Large intestine (tissue), 3 donors: Measurements from ENCODE around the gene CYP27A1. TPM values are rescaled to one million over a fixed set of nuclear protein-coding genes. Genes with fewer than 3 reads are reported as not detected.
A peak's percentile ranks its signal among the peaks of the same experiment; 100 is the strongest.

ENCODE experiments used
- DNase-seq, 2 donors: peaks; one replicate each; pipeline versions ENCODE4 v3.0.0 to v3.0.0-alpha.2; 2013
- H3K27ac ChIP-seq: one replicate; pipeline ENCODE4 v1.5.1; 2013; ENCODE audit warnings: low read length
- H3K27me3 ChIP-seq: 2 replicates; pipeline ENCODE4 v1.6.1; 2013; ENCODE audit warnings: low read length; ENCODE audit not compliant: control insufficient read depth, insufficient read depth
- H3K36me3 ChIP-seq: 2 replicates; pipeline ENCODE4 v1.6.1; 2013; ENCODE audit warnings: low read length; ENCODE audit not compliant: control insufficient read depth, insufficient read depth
- H3K4me1 ChIP-seq: one replicate; pipeline ENCODE4 v1.6.1; 2013; ENCODE audit warnings: low read length; ENCODE audit not compliant: control insufficient read depth, insufficient read depth
- H3K4me3 ChIP-seq: one replicate; pipeline ENCODE4 v1.5.1; 2013; ENCODE audit warnings: low read length
- H3K9me3 ChIP-seq: one replicate; pipeline ENCODE4 v1.6.1; 2013; ENCODE audit warnings: mild to moderate bottlenecking, low read depth, low read length, moderate library complexity; ENCODE audit not compliant: control insufficient read depth
- WGBS: methylation state at CpG from one replicate; pipeline ENCODE4 v1.1.5; 2013; ENCODE audit warnings: low lambda C conversion rate; ENCODE audit not compliant: insufficient coverage; 5-methylcytosine and 5-hydroxymethylcytosine counted together
- polyA plus RNA-seq: library from polyadenylated mRNA; unstranded; fragments of 120-200 nt; gene quantifications from one replicate; pipeline ENCODE4 v1.2.1, GENCODE V29; 2013

The CYP27A1 gene
- polyA plus RNA-seq, 1 donor: 109 TPM

GRCh38 chr2:218856896-218857243 lies 74.9 kb downstream of the CYP27A1 start:
- Histone ChIP-seq H3K27me3 (peaks cover 90% of the 10 kb centered on the region), H3K36me3 (no peaks in the 10 kb centered on the region), H3K4me3 (no peak overlapping the region), H3K27ac (no peak overlapping the region), H3K9me3 (peaks cover 4% of the 10 kb centered on the region), H3K4me1 (peaks cover 6% of the 10 kb centered on the region)
- no peak for DNase-seq
- no CpG with 5 or more reads among the region's 1 CpG for WGBS

DNA sequence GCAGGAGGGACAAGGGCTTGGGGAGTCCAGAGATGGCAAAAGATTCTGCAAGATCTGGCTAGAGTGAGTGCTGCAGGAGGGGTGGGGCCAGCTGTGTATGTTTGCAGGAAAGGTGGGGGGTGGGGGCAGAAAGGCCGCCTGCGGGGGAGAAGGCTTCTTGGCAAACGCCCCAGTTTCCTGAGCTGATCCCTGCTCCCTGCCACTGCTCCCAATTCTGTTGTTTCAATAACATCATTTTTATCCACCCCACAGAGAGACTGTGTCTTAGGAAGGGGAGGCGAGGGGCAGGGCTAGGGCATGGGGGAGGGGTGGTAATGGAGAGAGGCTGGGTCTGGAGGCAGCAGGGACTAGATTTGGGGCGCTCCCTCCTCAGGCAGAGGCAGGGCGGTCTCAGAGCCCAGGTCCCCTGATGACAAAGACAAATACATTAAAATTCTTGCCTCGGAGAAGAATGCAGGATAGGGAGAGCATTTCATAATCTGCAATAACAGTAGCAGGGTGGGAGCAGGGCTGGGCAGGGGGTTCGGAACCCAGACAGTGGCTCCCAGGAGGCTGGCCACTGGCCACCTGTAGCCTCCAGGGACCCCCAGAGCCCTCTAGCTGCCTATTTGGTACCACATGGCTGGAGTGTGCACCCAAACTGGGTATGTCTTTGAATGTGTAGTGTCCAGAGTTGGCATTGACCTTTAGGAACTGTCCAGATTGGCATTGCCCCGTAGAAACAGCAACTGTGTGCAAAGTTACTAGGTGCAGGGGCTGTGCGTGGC lies 75.6 kb downstream of the CYP27A1 start:
- H3K9me3 ChIP-seq: peaks cover 4% of the 10 kb centered on the region
- H3K4me3 ChIP-seq: no peak overlapping the region
- peaks cover 6% of the 10 kb centered on the region for H3K4me1 ChIP-seq
- H3K27ac ChIP-seq: no peak overlapping the region
- no peaks in the 10 kb centered on the region for H3K36me3 ChIP-seq
- DNase-seq: no peak
- no CpG with 5 or more reads among the region's 10 CpGs for WGBS
- H3K27me3 ChIP-seq: peaks cover 94% of the 10 kb centered on the region

DNA sequence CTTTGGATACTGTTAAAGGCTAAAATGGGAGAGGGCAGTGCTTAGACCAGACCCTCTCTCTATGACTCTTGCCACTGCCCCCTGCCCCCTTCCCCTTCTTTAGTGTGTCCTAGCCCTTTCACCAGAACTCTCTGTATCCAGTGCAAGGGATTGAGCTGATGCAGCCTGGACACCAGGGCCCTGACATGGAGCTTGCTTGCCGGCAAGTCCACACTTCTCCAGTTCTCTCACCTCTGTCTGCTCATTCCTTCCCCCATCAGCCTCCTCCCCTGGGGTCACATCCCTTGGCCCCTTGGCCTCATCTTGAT lies 76.1 kb downstream of the CYP27A1 start:
- DNase-seq: no peak
- H3K4me1 ChIP-seq: peaks cover 6% of the 10 kb centered on the region
- no peak overlapping the region for H3K4me3 ChIP-seq
- no peaks in the 10 kb centered on the region for H3K36me3 ChIP-seq
- H3K27ac ChIP-seq: no peak overlapping the region
- H3K9me3 ChIP-seq: peaks cover 4% of the 10 kb centered on the region
- peaks cover 94% of the 10 kb centered on the region for H3K27me3 ChIP-seq
- WGBS: no CpG with 5 or more reads among the region's 1 CpG

DNA sequence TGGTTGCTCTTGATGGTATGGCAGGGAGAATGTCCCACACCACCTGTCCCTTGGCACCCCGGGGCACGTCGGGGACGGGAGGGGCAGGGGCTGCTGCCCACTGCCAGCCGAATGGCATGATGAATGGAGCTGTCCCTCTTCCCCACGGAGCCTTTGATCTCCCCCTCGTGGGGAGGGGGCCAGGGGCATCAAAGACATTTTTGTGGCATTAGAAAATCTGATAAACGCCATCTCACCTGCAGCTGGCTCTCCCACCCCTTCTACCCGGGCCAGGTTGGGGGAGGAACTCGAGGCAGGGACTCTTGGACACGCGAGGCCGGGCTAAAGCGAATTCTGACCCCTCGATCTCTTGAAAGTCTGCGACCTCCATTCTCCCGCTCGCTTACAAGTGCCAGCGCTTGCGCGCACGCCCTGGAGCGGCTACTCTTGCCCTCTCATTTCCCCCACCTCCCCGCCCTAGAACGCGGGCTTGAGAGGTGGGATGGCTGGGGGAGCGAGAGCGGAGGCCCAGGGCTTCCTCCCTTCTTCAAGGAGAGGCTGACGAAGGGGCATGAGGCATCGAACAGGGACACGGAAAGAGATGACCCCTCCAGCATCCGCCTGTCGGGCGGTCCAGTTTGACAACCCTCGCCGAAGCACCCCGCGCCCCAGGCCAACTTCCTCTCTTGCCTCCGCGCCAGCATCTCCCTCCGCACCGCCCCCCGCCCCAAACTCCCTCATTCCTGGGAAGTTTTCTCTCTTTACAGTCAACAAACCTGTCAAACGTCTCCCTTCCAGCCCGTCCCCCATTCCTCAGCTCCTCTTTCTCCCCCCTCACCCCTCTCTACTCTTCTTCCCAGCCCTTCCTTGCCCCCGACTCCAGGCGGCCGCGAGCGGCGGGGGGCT lies 77.0 kb downstream of the CYP27A1 start:
- Histone ChIP-seq H3K27me3 (peaks cover 92% of the 10 kb centered on the region), H3K4me3 (no peak overlapping the region), H3K9me3 (peaks cover 4% of the 10 kb centered on the region), H3K36me3 (no peaks in the 10 kb centered on the region), H3K4me1 (peaks cover 6% of the 10 kb centered on the region), H3K27ac (no peak overlapping the region)
- WGBS: 0% methylated on average over 1 of the region's 51 CpGs
- no peak for DNase-seq

DNA sequence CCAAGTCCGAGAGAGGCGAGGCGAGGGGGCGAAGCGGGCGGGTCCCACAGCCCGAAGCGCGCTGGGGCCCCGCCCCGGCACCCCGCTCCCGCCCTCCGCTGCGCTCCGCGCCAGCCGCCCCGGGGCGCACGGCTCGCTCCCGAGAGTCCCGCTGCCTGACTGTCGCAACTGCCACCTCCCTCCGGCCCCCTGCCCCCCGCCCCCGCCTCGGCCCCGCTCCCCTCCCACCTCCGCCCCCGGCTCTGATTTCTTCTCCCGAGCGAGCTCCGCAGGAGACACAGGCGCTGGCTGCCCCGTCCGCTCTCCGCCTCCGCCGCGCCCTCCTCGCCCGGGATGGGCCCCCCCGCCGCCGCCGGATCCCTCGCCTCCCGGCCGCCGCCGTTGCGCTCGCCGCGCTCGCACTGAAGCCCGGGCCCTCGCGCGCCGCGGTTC lies 77.6 kb downstream of the CYP27A1 start, which contains the start of gene WNT6:
Gene WNT6 (plus strand): TSS at position 250 of the 432 bp plus-strand sequence. CDS start 233 bp downstream, outside the sequence.
- no peak within 1 kb of the TSS for H3K4me3 ChIP-seq

GRCh38 chr2:218859988-218860831 lies 78.3 kb downstream of the CYP27A1 start:
- no peak overlapping the region for H3K27ac ChIP-seq
- no peaks in the 10 kb centered on the region for H3K36me3 ChIP-seq
- H3K4me1 ChIP-seq: peaks cover 6% of the 10 kb centered on the region
- WGBS: no CpG with 5 or more reads among the region's 47 CpGs
- H3K9me3 ChIP-seq: peaks cover 4% of the 10 kb centered on the region
- DNase-seq: no peak
- peaks cover 89% of the 10 kb centered on the region for H3K27me3 ChIP-seq
- H3K4me3 ChIP-seq: no peak overlapping the region

More for the DNA sequence above, 77.6 kb downstream of the CYP27A1 start, which contains the start of gene WNT6:
- Histone ChIP-seq H3K4me1 (peaks cover 6% of the 10 kb centered on the region), H3K9me3 (peaks cover 4% of the 10 kb centered on the region), H3K27ac (no peak within 1 kb of the TSS), H3K27me3 (peaks cover 91% of the 10 kb centered on the region), H3K36me3 (no peaks in the 10 kb centered on the region)
- DNase-seq: no peak
- no CpG with 5 or more reads among the region's 64 CpGs for WGBS

GRCh38 chr2:218860950-218861381 lies 79.0 kb downstream of the CYP27A1 start:
- H3K4me1 ChIP-seq: peaks cover 6% of the 10 kb centered on the region
- no peak overlapping the region for H3K4me3 ChIP-seq
- H3K27ac ChIP-seq: no peak overlapping the region

DNA sequence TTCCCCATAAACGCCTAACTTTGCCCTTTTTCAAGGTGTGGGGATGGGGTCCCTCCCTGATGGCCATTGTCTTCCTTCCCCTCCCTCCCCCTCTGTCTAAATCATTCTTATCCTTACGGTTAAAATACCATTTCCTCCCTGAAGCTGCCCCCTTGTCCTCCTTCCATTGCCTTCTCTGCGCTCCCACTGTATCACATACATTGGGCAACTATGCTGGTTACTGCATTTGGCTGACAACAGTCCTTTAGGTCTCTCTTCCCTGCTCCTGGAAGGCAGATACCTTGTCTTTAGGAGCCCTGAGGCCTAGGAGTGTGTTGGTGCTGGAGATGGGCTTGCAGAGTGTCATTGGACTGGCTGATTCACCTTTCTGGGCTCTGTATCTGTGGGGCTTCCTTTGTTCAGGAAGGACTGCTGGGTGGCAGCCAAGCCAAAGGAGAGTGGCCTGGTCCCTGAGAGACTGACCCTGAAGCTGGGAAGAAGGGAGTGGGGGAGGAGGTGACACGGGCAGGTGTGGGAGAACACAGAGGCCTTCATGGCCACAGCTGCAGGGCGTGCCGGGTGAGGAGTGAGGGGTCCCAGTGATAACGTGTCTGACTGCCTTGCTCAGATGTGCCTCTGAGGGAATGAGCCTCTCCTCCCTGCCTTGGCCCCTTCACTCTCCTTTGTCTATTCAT lies 79.8 kb downstream of the CYP27A1 start:
- WGBS: no CpG with 5 or more reads among the region's 7 CpGs
- Histone ChIP-seq H3K9me3 (peaks cover 4% of the 10 kb centered on the region), H3K36me3 (no peaks in the 10 kb centered on the region), H3K27me3 (peaks cover 86% of the 10 kb centered on the region), H3K4me3 (no peak overlapping the region), H3K27ac (no peak overlapping the region), H3K4me1 (peaks cover 6% of the 10 kb centered on the region)
- no peak for DNase-seq

More at GRCh38 chr2:218860950-218861381, 79.0 kb downstream of the CYP27A1 start:
- peaks cover 86% of the 10 kb centered on the region for H3K27me3 ChIP-seq
- no CpG with 5 or more reads among the region's 21 CpGs for whole genome bisulfite sequencing
- peak in 1 of 2 donors; percentile 53 for DNase-seq
- H3K9me3 ChIP-seq: peaks cover 4% of the 10 kb centered on the region
- H3K36me3 ChIP-seq: no peaks in the 10 kb centered on the region

- Histone ChIP-seq H3K27ac (no peak overlapping the region), H3K36me3 (no peaks in the 10 kb centered on the region), H3K4me3 (no peak overlapping the region), H3K9me3 (peaks cover 4% of the 10 kb centered on the region), H3K4me1 (peaks cover 6% of the 10 kb centered on the region), H3K27me3 (peaks cover 87% of the 10 kb centered on the region)
- DNase-seq: no peak
- no CpG with 5 or more reads among the region's 3 CpGs for WGBS
Observed at GRCh38 chr2:218863021-218863520, 81.1 kb downstream of the CYP27A1 start.
